ENCODE data around the gene VIPR1. TPM values are rescaled to one million over a fixed set of nuclear protein-coding genes. Genes with fewer than 3 reads are reported as not detected.

VIPR1 gene
- total RNA-seq, 6 experiments from 2014 or later: not detected

DNA sequence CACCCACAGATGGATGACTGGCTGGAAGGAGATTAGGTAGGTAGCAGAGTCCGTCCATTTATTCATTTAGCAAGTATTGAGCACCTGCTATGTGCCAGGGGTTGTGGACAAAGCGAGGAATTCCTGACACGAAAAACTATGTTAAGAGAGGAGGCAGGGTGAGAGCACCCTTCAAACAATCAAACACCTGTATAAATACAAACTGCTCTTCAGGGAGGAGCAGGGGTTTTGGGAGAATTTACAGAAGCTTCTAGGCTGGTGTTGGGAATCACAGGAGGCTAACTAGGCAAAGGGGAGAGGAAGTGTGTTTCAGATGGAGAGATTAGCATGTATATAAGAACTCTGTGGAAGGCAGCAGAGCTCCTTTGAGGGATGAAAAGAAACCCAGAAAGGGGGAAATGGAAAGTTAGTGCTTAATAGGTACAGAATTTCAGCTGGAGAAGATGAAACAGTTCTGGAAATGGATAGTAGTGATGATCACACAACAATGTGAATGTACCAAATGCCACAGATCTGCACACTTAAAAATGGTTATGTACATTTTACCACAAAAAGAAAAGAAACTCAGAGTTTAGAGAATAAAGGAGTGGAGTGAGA lies 80.1 kb downstream of the VIPR1 start:
- H3K4me3 Mint-ChIP-seq: peak overlapping the region; percentile 91
- H3K27me3 Mint-ChIP-seq (ENCODE audit: insufficient read depth): no peaks in the 10 kb centered on the region; the same call in 1 of the 2 replicates
- peaks cover 33% of the 10 kb centered on the region for H3K4me1 Mint-ChIP-seq (ENCODE audit: low read depth)
- TF ChIP-seq CTCF (IDR thresholded peaks at IDR 0.05): no peak
- no peaks in the 10 kb centered on the region for H3K9me3 Mint-ChIP-seq
- DNase-seq: no peak
- peak overlapping the region; percentile 92 for H3K27ac Mint-ChIP-seq
- peaks cover 7% of the 10 kb centered on the region for H3K36me3 Mint-ChIP-seq (ENCODE audit: low read depth)

Other genes starting within 250 kb of the VIPR1 start
- not detected for gene CCK, start 236.5 kb upstream of the VIPR1 start, total RNA-seq (2021; fragmentation: NEBNext Ultra II Directional; extraction: Animal tissue kit (Norgen Biotek cat#: 25700))
- gene LYZL4, start 92.0 kb upstream of the VIPR1 start, total RNA-seq (2021; fragmentation: NEBNext Ultra II Directional; extraction: Animal tissue kit (Norgen Biotek cat#: 25700)): not detected
- gene SEC22C, start 79.3 kb downstream of the VIPR1 start, total RNA-seq (2021; fragmentation: NEBNext Ultra II Directional; extraction: Animal tissue kit (Norgen Biotek cat#: 25700)): 10 to 100 TPM; 40.7 to 51.2 (median 48.6) TPM
- 10 to 100 TPM; 18.9 to 23.2 (median 20.9) TPM for gene SS18L2, start 88.2 kb downstream of the VIPR1 start, total RNA-seq (2021; fragmentation: NEBNext Ultra II Directional; extraction: Animal tissue kit (Norgen Biotek cat#: 25700))
- 10 to 100 TPM; 27.8 to 32.7 (median 30.9) TPM for gene NKTR, start 98.0 kb downstream of the VIPR1 start, total RNA-seq (2021; fragmentation: NEBNext Ultra II Directional; extraction: Animal tissue kit (Norgen Biotek cat#: 25700))
- gene ZBTB47, start 151.1 kb downstream of the VIPR1 start, total RNA-seq (2021; fragmentation: NEBNext Ultra II Directional; extraction: Animal tissue kit (Norgen Biotek cat#: 25700)): 10 to 100 TPM; 26.3 to 35.7 (median 29.3) TPM
- not detected for gene KLHL40, start 182.9 kb downstream of the VIPR1 start, total RNA-seq (2021; fragmentation: NEBNext Ultra II Directional; extraction: Animal tissue kit (Norgen Biotek cat#: 25700))
- gene HHATL, start 200.2 kb downstream of the VIPR1 start, total RNA-seq (2021; fragmentation: NEBNext Ultra II Directional; extraction: Animal tissue kit (Norgen Biotek cat#: 25700)): not detected